ENCODE measurements around the gene PDZD8. TPM values are rescaled to one million over a fixed set of nuclear protein-coding genes. Genes with fewer than 3 reads are reported as not detected.
"Not testable (repeated sequence)": the region's sequence is repeated elsewhere in the genome, so short reads cannot be mapped to it uniquely, and the experiment has no call there.

The PDZD8 gene
- total RNA-seq, 2 donors from 2014 or later = 23.0 to 32.9 TPM

DNA sequence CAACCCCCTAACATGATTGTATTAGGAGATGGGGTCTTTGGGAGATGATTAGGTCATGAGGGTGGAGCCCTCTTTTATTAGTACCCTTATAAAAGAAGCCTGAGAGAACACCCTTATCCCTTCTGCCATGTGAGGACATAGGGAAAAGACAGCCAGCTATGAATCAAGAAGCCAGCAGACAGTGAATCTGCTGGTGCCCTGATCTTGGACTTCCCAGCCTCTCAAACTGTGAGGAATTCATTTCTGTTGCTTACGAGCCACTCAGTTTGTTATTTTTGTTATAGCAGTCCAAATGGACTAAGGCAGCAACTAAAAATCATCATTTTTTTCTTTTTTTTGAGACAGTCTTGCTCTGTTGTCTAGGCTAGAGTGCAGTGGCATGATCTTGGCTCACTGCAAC, 74.6 kb downstream of the PDZD8 start:
- no peaks in the 10 kb centered on the region for H3K27me3 ChIP-seq (replicated peaks; ENCODE audit: insufficient read depth)
- no peaks in the 10 kb centered on the region for H3K9me3 ChIP-seq
- H3K36me3 ChIP-seq = no peaks in the 10 kb centered on the region
- no peak overlapping the region for H3K27ac ChIP-seq
- no peaks in the 10 kb centered on the region for H3K4me1 ChIP-seq (ENCODE audit: control insufficient read depth in 1 of 2, low read depth in 2 of 2)
- H3K4me3 ChIP-seq = no peak overlapping the region
- TF ChIP-seq, protein P1, sequence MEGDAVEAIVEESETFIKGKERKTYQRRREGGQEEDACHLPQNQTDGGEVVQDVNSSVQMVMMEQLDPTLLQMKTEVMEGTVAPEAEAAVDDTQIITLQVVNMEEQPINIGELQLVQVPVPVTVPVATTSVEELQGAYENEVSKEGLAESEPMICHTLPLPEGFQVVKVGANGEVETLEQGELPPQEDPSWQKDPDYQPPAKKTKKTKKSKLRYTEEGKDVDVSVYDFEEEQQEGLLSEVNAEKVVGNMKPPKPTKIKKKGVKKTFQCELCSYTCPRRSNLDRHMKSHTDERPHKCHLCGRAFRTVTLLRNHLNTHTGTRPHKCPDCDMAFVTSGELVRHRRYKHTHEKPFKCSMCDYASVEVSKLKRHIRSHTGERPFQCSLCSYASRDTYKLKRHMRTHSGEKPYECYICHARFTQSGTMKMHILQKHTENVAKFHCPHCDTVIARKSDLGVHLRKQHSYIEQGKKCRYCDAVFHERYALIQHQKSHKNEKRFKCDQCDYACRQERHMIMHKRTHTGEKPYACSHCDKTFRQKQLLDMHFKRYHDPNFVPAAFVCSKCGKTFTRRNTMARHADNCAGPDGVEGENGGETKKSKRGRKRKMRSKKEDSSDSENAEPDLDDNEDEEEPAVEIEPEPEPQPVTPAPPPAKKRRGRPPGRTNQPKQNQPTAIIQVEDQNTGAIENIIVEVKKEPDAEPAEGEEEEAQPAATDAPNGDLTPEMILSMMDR (IDR thresholded peaks at IDR 0.05) = no peak
- ATAC-seq (ENCODE audit: insufficient number of reproducible peaks, low FRiP score, low read depth) (no peak), DNase-seq (ENCODE audit: low spot score) (no peak)

DNA sequence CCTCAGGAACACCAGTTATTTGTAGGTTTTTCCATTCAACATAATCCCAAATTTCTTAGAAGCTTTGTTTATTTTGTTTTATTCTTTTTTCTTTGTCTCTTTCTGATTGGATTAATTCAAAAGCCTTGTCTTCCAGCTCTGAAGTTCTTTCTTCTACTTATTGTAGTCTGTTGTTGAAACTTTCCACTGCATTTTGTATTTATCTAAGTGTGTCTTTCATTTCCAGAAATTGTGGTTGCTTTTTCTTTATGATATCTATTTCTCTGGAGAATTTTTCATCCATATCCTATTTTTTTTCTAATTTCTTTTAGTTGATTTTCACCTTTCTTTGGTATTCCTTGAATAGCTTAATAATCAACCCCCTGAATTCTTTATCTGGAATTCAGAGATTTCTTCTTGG, 75.8 kb downstream of the PDZD8 start:
- Histone ChIP-seq H3K36me3 (no peaks in the 10 kb centered on the region), H3K27me3 (replicated peaks; ENCODE audit: insufficient read depth) (no peaks in the 10 kb centered on the region), H3K9me3 (no peaks in the 10 kb centered on the region), H3K4me3 (no peak overlapping the region), H3K27ac (no peak overlapping the region), H3K4me1 (ENCODE audit: control insufficient read depth in 1 of 2, low read depth in 2 of 2) (no peaks in the 10 kb centered on the region)
- TF ChIP-seq, protein P1 (IDR thresholded peaks at IDR 0.05) = no peak
- ATAC-seq (ENCODE audit: insufficient number of reproducible peaks, low FRiP score, low read depth) = no peak
- no peak for DNase-seq (ENCODE audit: low spot score)

DNA sequence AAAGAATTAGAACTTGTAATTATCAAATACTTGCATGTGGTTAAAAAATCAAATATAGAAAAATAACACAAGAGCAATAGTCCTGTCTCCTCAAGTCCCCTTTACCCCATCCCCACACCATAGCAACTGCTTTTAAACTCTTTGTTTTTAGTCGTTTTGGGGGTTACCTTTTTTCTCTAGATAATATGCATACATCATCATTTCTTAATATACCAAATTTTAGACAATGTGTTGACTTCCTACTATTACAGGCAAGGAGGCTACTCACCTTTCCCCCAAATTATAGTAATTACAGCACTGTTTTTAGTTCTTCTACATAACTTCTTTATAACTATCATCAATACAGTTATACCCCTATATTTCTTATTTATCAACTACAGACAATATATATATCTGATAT, 77.0 kb downstream of the PDZD8 start:
- no peaks in the 10 kb centered on the region for H3K36me3 ChIP-seq
- ATAC-seq (ENCODE audit: insufficient number of reproducible peaks, low FRiP score, low read depth) (no peak), DNase-seq (ENCODE audit: low spot score) (no peak)
- H3K9me3 ChIP-seq = no peaks in the 10 kb centered on the region
- H3K4me1 ChIP-seq (ENCODE audit: control insufficient read depth in 1 of 2, low read depth in 2 of 2) = no peaks in the 10 kb centered on the region
- no peak overlapping the region for H3K4me3 ChIP-seq
- TF ChIP-seq, protein P1 (IDR thresholded peaks at IDR 0.05) = no peak
- H3K27me3 ChIP-seq (replicated peaks; ENCODE audit: insufficient read depth) = no peaks in the 10 kb centered on the region
- no peak overlapping the region for H3K27ac ChIP-seq

DNA sequence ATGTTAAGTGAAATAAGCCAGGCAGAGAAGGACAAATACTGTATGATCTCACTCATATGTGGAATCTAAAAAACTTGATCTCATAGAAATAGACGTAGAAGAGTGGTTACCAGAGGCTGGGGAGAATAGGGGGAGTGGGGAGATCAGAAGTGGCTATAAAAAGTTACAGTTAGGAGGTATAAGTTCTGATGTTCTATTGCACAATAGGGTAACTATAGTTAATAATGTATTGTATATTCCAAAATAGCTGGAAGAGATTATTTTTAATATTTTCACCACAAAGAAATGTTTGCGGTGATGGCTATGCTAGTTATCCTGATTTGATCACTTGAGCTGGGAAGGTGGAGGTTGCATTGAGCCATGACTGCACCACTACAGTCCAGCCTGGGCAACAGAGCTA, 80.5 kb downstream of the PDZD8 start:
- no peak for ATAC-seq (ENCODE audit: insufficient number of reproducible peaks, low FRiP score, low read depth)

DNA sequence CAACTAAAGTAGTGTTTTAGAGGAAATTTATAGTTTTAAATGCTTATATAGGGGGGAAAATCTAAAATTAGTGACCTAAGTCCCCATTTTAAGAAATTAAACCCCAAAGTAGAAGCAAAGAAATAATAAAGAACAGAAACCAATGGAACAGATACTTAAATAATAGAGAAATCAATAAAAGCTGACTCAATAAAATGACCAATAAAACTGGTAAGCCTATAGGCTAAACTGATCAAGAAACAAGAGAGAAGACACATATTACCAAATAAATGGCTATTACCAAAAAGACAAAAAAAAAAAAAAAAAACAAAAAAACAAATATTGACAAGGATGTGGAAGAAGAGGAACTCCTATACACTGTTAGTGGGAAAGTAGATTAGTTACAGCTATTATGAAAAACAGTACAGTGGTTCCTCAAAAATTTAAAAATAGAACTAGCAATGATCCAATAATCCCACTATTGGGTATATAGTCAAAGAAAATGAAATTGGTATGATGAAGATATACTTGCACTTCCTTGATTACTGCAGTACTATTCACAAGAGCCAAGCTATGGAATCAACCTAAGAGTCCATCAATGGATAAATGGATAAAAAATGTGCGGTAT, 81.1 kb downstream of the PDZD8 start:
- H3K4me1 ChIP-seq (ENCODE audit: control insufficient read depth in 1 of 2, low read depth in 2 of 2) = no peaks in the 10 kb centered on the region
- H3K36me3 ChIP-seq = no peaks in the 10 kb centered on the region
- TF ChIP-seq, protein P1 (IDR thresholded peaks at IDR 0.05) = no peak
- H3K4me3 ChIP-seq = no peak overlapping the region
- no peaks in the 10 kb centered on the region for H3K9me3 ChIP-seq
- ATAC-seq (ENCODE audit: insufficient number of reproducible peaks, low FRiP score, low read depth) = no peak
- DNase-seq (ENCODE audit: low spot score) = no peak
- H3K27ac ChIP-seq = no peak overlapping the region
- no peaks in the 10 kb centered on the region for H3K27me3 ChIP-seq (replicated peaks; ENCODE audit: insufficient read depth)

More for the DNA sequence above, 80.5 kb downstream of the PDZD8 start:
- H3K4me3 ChIP-seq = no peak overlapping the region
- H3K4me1 ChIP-seq (ENCODE audit: control insufficient read depth in 1 of 2, low read depth in 2 of 2) = no peaks in the 10 kb centered on the region
- no peaks in the 10 kb centered on the region for H3K27me3 ChIP-seq (replicated peaks; ENCODE audit: insufficient read depth)
- TF ChIP-seq, protein P1 (IDR thresholded peaks at IDR 0.05) = no peak
- no peak for DNase-seq (ENCODE audit: low spot score)
- H3K36me3 ChIP-seq = no peaks in the 10 kb centered on the region
- H3K9me3 ChIP-seq = no peaks in the 10 kb centered on the region
- H3K27ac ChIP-seq = no peak overlapping the region

DNA sequence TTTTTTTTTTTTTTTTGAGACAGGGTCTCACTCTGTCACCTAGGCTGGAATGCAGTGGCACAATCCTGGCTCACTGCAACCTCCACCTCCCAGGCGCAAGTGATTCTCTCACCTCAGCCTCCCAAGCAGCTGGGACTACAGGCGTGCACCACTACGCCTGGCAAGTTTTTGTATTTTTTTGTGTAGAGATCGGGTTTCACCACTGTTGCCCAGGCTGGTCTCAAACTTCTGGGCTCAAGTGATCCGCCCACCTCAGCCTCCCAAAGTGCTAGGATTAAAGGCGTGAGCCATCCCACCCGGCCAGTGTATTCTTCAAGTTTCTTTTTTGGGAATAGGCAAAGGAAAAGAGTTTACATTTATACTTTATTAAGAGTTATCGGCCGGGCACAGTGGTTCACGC, 84.4 kb downstream of the PDZD8 start:
- not testable (repeated sequence) for H3K4me1 ChIP-seq (ENCODE audit: control insufficient read depth in 1 of 2, low read depth in 2 of 2); H3K27ac ChIP-seq; DNase-seq (ENCODE audit: low spot score); ATAC-seq (ENCODE audit: insufficient number of reproducible peaks, low FRiP score, low read depth); H3K27me3 ChIP-seq (replicated peaks; ENCODE audit: insufficient read depth); H3K36me3 ChIP-seq; H3K9me3 ChIP-seq; H3K4me3 ChIP-seq
